Measurements from ENCODE around the gene TBC1D22A. TPM values are rescaled to one million over a fixed set of nuclear protein-coding genes. Genes with fewer than 3 reads are reported as not detected.

The TBC1D22A gene
- total and polyA plus RNA-seq, 9 of the 15 experiments (the other 6 are each of a cell fraction or from before 2014, with no cell fraction given): 0.20 to 11.5 (median 5.2) TPM

DNA sequence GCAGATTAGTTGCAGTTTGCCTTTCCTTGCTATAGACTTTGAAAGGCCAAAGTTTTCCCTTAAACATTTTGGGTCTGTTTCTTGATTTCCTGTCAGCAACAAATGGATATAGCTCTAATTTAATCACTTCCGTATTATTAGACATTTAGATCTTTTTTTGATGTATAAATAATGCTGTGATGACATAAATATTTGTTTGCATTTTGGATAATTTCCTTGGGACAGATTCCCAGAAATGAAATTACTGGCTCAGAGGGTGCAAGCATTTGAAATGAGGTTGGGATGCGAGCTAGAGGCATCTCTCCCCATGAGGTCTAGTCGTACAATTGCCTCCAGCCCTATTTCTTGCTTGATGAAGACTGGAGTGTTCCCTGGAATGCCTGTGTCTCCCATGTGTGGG lies 94.2 kb downstream of the TBC1D22A start:
- H4K20me1 ChIP-seq (replicated peaks; ENCODE audit: control insufficient read depth, insufficient read depth, low read length): no peaks in the 10 kb centered on the region
- POLR2A ChIA-PET: no interaction called here
- TF ChIP-seq, protein P1, sequence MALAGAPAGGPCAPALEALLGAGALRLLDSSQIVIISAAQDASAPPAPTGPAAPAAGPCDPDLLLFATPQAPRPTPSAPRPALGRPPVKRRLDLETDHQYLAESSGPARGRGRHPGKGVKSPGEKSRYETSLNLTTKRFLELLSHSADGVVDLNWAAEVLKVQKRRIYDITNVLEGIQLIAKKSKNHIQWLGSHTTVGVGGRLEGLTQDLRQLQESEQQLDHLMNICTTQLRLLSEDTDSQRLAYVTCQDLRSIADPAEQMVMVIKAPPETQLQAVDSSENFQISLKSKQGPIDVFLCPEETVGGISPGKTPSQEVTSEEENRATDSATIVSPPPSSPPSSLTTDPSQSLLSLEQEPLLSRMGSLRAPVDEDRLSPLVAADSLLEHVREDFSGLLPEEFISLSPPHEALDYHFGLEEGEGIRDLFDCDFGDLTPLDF (CRISPR knock-in tag; IDR thresholded peaks at IDR 0.05): no peak
- TF ChIP-seq TBP (optimal IDR thresholded peaks at IDR 0.05; ENCODE audit: low read depth, low read length) (no peak), NR4A1 (CRISPR knock-in tag; IDR thresholded peaks at IDR 0.05) (no peak), NR4A1 (tag; IDR thresholded peaks at IDR 0.05) (no peak), ZNF551 (CRISPR knock-in tag; IDR thresholded peaks at IDR 0.05) (no peak), CBFA2T3 (IDR thresholded peaks at IDR 0.05) (no peak), TBL1XR1 (IDR thresholded peaks at IDR 0.05; ENCODE audit: low read length in 2 of 2) (no peak), ZBTB7A (IDR thresholded peaks at IDR 0.05; ENCODE audit: borderline replicate concordance, control insufficient read depth, low read depth, low read length) (no peak)
- H3K4me2 ChIP-seq (ENCODE audit: insufficient read depth, low read length): no peak overlapping the region
- intact Hi-C loops (cut with micrococcal nuclease): no loop called here
- H3K27ac ChIP-seq (ENCODE audit: extremely low read depth, low read depth, low read length): no peak overlapping the region
- in situ Hi-C loops (cut with MboI): no loop called here
- no peaks in the 10 kb centered on the region for H3K9me3 ChIP-seq (replicated peaks; ENCODE audit: control insufficient read depth, insufficient read depth, low read depth, low read length)
- H3K9ac ChIP-seq (ENCODE audit: insufficient read depth in 1 of 2, low read depth in 2 of 2, low read length in 2 of 2): no peak overlapping the region
- H3K9me1 ChIP-seq (ENCODE audit: control insufficient read depth, insufficient read depth, low read length): no peaks in the 10 kb centered on the region
- H3K79me2 ChIP-seq (ENCODE audit: control insufficient read depth, insufficient read depth, low read length): no peaks in the 10 kb centered on the region
- no peaks in the 10 kb centered on the region for H3K27me3 ChIP-seq (ENCODE audit: control insufficient read depth in 2 of 2, insufficient read depth in 2 of 2, low read length in 2 of 2)
- FAIRE-seq: no peak
- no peak overlapping the region for H2AFZ ChIP-seq (ENCODE audit: low read depth, low read length)
- peaks cover 0 to 6% of the 10 kb centered on the region in 2 experiments; a peak in 3 of 5 replicates for H3K4me1 ChIP-seq (replicated peaks in 1 of 2; ENCODE audit: control insufficient read depth in 2 of 2, insufficient read depth in 2 of 2, low read length in 2 of 2)
- no peaks in the 10 kb centered on the region for H3K36me3 ChIP-seq (ENCODE audit: control insufficient read depth, insufficient read depth, low read length)
- ATAC-seq: no peak
- 82% methylated on average over 3 of the region's 3 CpGs for whole genome bisulfite sequencing (ENCODE audit: insufficient coverage, low coverage, missing lambda C conversion rate)
- no peak for DNase-seq (ENCODE audit: extremely low read depth in 1 of 4, low spot score in 3 of 4)
- BruUV-seq (replicated peaks): no TSS peak
- CTCF ChIA-PET (ENCODE audit: low intra/inter-chr PET ratio): no interaction called here
- H3K4me3 ChIP-seq: no peak overlapping the region

Measured in K562 (cell line).